GM12801 (cell line): ENCODE results near the gene TMCO2.

Experiments used
- TF ChIP-seq, protein P1 (sequence below): IDR thresholded peaks from one replicate; pipeline ENCODE4 v1.5.1; 2011; ENCODE audit warnings: control low read depth; ENCODE audit not compliant: insufficient read length; ENCODE audit errors: extremely low read depth

The TMCO2 gene

DNA sequence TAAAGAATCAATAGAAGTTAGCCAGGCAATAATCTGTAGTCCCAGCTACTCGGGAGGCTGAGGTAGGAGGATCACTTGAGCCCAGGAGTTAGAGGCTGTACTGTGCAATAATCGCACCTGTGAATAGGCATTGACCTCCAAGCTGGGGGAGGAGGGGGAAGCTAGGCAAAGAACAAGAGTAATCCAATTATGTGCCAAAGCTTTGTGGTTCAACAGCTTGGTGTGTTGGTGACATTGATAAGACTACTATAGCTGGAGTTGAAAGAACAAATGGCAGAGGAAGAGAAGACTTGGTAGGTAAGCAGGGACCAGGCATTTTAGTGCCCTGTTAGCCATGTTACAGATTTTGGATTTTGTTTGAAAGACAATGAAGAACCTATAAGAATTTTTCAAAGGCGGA lies 2.1 kb upstream of the TMCO2 start:
- TF ChIP-seq, protein P1, sequence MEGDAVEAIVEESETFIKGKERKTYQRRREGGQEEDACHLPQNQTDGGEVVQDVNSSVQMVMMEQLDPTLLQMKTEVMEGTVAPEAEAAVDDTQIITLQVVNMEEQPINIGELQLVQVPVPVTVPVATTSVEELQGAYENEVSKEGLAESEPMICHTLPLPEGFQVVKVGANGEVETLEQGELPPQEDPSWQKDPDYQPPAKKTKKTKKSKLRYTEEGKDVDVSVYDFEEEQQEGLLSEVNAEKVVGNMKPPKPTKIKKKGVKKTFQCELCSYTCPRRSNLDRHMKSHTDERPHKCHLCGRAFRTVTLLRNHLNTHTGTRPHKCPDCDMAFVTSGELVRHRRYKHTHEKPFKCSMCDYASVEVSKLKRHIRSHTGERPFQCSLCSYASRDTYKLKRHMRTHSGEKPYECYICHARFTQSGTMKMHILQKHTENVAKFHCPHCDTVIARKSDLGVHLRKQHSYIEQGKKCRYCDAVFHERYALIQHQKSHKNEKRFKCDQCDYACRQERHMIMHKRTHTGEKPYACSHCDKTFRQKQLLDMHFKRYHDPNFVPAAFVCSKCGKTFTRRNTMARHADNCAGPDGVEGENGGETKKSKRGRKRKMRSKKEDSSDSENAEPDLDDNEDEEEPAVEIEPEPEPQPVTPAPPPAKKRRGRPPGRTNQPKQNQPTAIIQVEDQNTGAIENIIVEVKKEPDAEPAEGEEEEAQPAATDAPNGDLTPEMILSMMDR, result no peak

DNA sequence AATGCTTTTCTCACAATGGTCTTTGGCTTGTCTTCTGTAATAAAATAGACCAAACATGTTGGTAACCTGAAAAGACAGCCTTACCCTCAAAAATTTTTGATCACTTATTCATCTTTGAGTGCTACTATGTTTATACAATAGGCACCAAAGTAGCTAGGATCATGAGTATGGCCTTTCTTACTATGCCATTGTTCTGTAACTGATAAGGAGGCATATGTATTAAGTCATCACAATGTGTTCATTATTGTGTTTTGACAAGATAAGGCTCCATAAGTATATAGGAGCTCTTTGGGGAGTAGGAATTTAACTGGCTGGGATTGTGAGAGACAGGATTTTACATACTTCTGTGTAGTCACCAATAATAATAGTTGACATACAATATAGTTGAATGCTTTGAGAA lies 675 bp downstream of the TMCO2 start:
- TF ChIP-seq, protein P1, result no peak

DNA sequence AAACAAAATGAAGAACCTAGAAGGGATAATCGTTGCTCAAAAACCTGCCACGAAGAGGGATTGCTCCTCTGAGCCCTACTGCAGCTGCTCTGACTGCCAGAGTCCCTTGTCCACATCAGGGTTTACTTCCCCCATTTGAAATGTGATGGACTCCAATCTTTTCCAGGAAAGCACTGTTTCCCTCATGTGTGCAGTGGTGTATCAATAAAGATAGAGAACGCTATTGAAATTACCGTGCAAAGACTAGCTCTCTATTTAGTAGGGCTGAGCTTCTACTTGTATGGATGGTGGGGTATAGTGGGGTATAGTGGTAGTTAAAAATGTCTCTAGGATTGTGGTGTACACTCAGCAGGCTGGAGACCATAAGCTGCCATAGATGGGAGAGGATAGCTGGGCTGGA lies 3.7 kb downstream of the TMCO2 start:
- TF ChIP-seq, protein P1, result no peak

DNA sequence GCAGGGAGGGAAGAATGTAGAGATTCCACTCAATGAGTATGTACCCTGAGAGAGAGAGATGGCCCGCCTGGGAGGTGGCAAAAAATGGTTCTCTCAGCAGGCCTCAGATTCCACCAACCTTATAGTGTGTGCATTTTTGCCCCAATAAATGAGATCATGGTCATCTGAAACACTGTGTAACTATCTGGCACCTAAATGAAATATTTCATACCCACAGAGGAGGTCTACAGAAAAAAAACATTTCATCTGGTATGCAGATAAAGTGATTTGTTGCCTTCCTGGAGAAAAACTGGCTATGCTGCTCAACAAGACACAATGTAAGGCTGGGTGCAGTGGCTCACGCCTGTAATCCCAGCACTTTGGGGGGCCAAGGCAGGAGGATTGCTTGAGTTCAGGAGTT lies 4.9 kb downstream of the TMCO2 start:
- TF ChIP-seq, protein P1, result no peak

DNA sequence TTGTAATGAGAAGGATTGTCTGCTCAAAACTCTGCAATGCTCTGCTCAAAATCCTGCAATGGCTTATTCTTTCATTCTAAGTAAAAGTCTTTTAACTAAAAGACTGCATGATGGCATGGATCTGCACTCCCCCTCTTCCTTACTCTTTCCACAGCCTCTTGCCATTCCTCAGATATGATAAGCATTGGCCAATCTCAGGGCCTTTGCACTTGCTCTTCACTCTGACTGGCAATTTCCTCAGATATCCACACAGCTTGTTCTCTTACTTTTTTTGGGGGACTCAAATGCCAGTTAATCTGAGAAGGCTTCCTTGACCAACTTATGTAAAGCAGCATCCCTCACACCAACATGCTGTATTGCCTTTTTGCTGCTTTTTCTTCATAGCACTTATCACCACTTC lies 7.5 kb downstream of the TMCO2 start:
- TF ChIP-seq, protein P1, result no peak

DNA sequence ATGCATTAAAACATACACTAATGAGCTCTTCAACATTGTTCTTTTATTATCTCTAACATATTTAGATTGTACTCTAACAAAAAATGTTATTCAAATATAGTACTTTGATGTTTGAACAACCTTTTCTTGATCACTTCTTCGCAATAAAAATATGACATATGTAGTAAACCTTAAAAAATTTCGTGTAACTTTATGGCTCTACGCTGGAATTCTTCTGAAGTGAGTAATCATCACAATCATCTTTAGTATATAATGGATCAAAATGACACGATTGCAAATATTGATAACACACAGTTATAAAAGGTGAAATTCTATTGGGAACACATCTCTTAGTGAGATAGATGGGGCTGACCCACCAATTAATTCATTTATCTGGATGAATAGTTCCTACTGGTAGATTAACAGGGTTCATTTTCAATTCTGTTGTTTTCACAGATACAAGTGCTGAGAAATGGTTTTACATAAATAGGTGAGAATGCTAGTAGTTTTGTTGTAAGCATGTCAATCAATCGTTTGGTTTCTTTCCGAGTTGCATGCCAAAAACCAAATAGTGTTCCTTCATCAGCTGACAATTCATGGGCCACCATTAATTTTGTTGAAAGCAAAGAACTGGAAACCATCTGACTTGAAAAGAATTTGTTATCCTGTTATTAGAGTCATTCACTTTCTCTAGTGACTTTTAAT lies 8.8 kb downstream of the TMCO2 start:
- TF ChIP-seq, protein P1, result no peak

DNA sequence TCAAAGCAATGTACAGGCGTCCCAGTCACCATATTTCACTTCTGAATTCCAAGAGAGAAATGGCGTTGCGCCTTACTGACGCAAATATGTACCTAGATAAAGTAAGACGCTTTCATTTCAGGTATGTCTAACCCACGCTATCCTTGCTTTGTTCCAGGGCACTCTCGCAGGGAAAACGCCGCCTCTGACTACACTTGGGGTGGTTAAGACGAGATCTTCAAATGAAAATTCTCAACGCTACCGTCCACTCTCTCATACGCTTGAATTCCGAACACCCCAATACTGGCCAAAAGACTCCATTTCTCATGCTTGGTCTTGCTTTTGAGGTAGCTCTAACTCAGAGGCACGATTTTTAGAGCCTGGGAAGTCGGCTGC lies 9.6 kb downstream of the TMCO2 start:
- TF ChIP-seq, protein P1, result no peak
